Globus pallidus (tissue), 1 donor: ENCODE measurements around the gene WDR77.

Source experiments
- DNase-seq: peaks from one replicate; pipeline ENCODE4 v3.0.0-alpha.2; 2015; ENCODE audit warnings: low spot score

The WDR77 gene

DNA sequence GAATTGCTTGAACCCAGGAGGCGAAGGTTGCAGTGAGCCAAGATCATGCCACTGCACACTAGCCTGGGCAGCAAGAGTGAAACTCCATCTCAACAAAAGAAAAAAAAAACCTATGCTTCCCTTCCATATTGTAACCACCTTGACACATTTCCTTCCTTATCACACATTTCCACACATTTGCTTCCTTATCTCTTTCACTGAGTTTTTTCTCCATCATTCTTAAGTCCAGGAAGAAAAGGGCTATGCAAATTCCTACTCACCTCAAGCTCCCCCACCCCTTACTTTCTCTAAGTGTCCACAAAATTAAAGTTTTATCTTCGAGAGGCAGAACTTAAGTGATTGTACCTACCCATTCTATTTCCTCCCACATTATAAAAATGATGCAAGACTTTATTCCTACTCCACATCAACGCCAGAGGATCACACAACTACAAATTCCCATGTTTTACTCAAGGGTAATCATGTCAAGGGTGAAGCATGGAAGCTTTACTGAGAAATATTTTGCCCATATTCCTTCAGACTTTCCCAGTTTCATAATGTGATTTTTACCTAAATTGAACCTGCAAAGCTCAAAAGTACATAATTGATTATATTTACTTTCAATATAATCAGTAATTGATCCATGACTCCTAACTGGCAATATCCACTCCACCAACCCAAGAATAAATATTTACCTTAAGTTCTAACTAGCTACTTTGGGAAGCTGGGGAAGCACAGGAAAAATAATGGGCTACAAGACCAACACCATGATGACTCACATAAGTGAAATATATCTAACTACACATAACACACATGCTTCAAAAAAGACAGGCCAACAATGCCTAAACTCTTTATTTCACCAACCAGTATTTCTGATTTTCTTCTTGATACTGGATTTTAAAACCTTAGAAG lies 9.3 kb downstream of the WDR77 start:
- no peak for DNase-seq

DNA sequence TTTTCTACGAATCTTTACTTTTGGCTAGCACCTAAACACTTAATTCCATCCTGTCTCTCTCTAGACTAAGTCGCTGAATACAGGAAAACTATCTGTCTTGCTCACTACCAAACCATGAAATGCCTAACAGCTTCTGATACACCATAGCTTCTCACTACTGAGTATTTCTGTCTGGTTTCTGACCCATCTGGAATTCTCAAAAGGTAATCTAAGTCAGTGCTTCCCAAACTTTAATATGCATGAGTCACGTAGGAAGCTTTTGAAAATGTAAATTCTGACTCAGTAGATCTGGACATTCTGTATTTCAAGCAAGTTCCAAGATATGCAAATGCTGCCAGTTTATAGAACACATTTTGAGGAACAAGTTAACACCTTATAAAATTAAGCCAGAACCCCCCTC lies 12.3 kb downstream of the WDR77 start:
- DNase-seq = no peak

DNA sequence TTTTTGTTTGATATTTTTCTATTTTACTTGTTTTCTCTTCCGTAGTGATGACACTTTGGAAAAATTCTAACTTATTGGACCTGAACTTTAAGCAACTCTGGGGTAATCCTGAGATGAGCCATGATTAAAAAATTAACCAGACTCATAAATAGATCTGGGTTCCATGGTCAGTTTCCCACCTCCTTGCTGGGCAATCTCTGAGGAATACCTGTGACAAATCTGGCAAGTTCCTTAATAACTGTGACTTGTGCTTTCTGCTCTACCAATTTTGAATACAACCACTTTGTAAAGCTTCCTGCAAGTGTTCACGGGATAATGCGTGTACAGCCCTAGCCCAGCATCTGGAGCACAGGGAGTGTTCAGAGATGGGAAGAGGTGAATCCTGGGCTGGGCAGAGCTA lies 24.8 kb downstream of the WDR77 start:
- no peak for DNase-seq

GRCh38 chr1:111422546-111423391 lies 26.3 kb downstream of the WDR77 start:
- DNase-seq = no peak

GRCh38 chr1:111420377-111420776 lies 28.7 kb downstream of the WDR77 start:
- DNase-seq = no peak

DNA sequence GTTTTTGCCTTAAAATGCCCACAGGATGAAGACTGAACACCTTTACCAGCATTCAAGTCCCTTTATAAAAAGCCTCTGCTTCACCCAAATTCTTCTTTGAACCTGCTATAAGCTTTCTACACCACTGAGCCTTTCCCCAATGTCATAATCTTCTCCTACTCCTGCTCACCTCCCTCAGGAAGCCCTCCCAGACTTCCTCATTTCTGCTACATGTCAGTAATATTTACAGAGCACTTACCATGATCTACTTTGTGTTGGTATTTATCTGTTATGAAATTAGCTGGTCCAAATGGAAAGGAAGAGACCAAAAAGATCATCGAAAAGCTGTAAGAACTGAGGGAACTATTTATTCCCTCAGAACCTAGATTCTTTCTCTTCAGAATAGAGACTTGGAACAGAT lies 30.0 kb downstream of the WDR77 start:
- DNase-seq = no peak

GRCh38 chr1:111417755-111418154 lies 31.3 kb downstream of the WDR77 start:
- no peak for DNase-seq

DNA sequence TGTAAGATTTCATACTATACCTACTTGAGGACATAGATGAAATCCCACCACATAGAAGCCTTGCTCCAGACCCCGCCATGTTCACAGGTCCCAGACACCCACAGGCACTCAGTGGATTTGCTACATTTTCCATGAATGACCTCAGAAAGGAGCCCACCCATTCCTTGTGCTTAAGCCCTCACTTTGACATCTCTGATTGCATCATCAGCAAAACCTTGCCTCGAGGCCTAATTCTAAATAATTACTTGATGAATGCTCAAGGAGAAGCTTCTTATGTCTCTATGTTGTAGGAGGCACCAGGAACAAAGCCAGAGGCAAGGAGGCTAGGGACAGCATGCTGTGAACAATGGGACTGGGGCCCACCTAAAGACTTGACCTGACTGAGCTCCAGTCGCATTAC lies 33.6 kb downstream of the WDR77 start:
- DNase-seq = no peak

GRCh38 chr1:111414756-111415155 lies 34.3 kb downstream of the WDR77 start:
- no peak for DNase-seq

GRCh38 chr1:111412839-111413238 lies 36.2 kb downstream of the WDR77 start:
- no peak for DNase-seq

DNA sequence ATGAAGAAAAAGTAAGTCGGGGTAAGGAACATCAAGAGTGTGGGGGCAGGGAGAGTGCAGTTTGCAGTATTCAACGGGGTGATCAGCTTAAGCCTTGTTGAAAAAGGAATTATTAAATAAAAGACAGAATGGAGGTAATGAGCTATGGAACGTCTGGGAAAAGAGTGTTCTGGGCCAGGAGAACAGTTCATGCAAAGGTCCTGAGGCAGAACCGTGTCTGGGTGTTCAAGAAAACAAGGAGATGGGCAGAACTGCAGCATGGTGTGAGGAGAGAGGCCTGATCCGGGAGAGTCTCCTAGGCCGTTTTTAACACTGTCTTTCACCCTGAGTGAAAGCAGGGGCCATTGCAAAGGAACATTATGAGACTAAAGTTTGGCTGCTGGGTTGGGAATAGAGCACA lies 41.8 kb downstream of the WDR77 start:
- no peak for DNase-seq

- DNase-seq = peak; percentile 1
Observed at GRCh38 chr1:111406321-111406768, 42.7 kb downstream of the WDR77 start.

DNA sequence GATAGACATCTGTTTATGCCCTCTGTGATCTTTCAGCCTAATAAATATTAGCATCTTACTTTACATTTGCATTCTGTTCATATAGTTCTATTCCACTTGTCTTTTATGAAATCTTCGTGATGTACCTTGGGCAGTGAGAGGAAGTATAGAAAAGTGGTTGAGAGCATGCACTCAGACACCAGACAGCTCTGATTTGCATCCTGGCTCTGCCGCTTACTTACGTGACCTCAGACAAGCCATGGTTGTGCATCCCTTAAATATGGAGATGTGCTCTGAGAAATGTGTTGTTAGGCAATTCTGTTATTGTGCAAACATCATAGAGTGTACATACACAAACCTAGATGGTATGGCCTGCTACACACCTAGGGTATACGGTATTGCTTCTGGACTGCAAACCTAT lies 44.5 kb downstream of the WDR77 start:
- no peak for DNase-seq

DNA sequence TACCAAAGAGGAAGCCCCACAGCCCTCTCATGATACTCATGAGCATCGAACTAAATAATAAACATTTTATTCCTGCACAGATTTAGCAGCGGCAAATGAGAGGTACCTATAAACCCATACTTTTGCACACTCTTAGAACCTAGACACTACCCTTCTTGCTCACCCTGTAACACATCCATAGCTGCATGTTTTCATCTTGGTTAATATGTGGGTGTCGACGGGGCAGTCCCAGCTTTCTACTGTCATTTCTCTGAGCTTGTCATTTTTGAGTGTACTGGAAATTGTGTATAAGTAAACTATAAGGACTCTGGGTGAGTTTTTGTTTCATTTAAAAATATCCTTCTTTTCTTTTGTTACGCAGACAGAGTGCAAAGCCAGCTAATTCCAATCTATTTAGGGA lies 47.0 kb downstream of the WDR77 start:
- no peak for DNase-seq

- peak; percentile 43 for DNase-seq
Observed at GRCh38 chr1:111399792-111400610, 49.1 kb downstream of the WDR77 start.

GRCh38 chr1:111392460-111392945 lies 56.6 kb downstream of the WDR77 start:
- no peak for DNase-seq

GRCh38 chr1:111392042-111392441 lies 57.0 kb downstream of the WDR77 start:
- DNase-seq = no peak
